Stimulated activated effector memory CD8-positive, alpha-beta T cell treated with anti-CD3 and anti-CD28 coated beads, Interleukin-12 subunit alpha, Interleukin-12 subunit beta, amount 100 ng/mL, for 72 hours (primary cell): Measurements from ENCODE around the gene VIM.

Experiments
- ATAC-seq: fragments of 150-1000 bp; cut with Tn5 transposase; 2 replicates; pipeline ENCODE4 v1.10.0; 2021
- DNase-seq, 2 donors: peaks; one replicate each; pipeline ENCODE4 v3.0.0; 2021 to 2022; ENCODE audit warnings: low spot score in 2 of 2
- H3K27ac Mint-ChIP-seq: one replicate; pipeline ENCODE4 v1.8.0; 2022; ENCODE audit warnings: mild to moderate bottlenecking, mixed read lengths
- H3K36me3 Mint-ChIP-seq: one replicate; pipeline ENCODE4 v1.8.0; 2022; ENCODE audit warnings: mild to moderate bottlenecking, mixed read lengths
- H3K4me1 Mint-ChIP-seq: one replicate; pipeline ENCODE4 v1.8.0; 2022; ENCODE audit warnings: mixed read lengths
- H3K4me3 Mint-ChIP-seq: one replicate; pipeline ENCODE4 v1.8.0; 2022; ENCODE audit warnings: mild to moderate bottlenecking, mixed read lengths
- H3K9me3 Mint-ChIP-seq: one replicate; pipeline ENCODE4 v1.8.0; 2022; ENCODE audit warnings: mixed read lengths

The VIM gene

DNA sequence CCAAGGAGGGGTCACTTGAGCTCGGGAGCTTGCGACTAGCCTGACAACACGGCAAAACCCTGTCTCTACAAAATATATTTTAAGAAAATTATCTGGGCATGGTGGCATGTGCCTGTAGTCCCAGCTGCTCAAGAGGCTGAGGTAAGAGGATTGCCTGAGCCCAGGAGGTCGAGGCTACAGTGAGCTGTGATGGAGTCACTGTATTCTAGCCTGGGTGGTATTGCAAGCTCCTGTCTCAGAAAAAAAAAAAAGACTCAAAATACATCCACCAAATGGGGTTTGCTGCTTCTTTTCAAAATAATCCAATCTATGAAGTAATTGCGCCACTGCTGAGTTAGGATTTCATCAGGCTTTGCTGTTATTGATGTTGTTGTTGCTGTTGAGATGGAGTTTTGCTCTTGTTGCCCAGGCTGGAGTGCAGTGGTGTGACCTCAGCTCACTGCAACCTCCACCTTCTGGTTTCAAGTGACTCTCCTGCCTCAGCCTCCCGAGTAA, 11.1 kb upstream of the VIM start:
- Mint-ChIP-seq H3K4me3 (peak overlapping the region; percentile 58), H3K9me3 (no peaks in the 10 kb centered on the region), H3K4me1 (peaks cover 47% of the 10 kb centered on the region), H3K36me3 (no peaks in the 10 kb centered on the region), H3K27ac (peak overlapping the region; percentile 99)
- ATAC-seq (no peak), DNase-seq (peak in 1 of 2 donors; percentile 63)

DNA sequence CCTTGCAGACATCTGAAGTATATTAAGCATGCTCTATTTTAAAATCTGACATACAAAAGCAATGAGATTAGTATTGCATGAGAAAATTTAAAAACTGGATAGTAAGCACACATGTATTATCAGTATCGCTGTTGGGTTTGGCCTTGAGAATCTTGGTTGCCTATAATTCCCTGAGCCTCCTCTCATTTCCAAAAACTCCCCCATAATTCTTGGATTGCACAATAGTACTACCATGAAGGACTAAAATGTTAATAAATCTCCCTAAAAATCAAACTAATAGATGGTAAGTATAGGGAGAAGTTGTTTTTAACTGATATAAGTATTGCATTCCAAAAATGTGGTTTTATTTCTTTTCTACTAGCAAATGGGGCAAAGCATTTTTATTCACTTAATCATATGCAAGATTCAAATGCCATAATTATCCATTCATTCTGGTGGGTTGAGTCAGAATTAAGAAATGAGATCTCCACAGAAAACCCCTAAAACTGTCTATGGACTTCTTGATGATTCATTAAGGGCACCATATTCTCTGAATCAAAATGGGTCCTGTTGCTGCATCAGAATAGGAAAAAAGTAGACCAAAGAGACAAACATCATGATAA, 10.3 kb upstream of the VIM start:
- peak; percentile 68 for ATAC-seq

DNA sequence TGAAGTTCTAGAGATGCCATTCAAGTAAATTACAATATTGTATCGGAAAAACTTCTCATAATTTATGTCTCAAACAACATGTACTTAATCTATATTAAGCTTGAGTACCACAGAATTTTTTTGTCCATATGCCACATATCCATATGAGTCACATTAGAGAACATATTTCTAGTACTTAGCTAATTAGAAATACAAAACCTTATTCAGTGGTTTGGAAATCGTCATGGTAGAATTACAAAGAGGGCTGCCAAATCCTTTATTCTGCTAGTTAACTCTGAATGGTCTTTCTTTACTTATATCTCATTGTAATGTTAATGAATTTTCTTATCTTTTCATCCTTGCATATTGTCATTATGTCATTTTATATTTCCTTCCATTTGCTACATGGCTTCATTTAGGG, 9.0 kb upstream of the VIM start:
- H3K4me1 Mint-ChIP-seq, result peaks cover 46% of the 10 kb centered on the region
- DNase-seq (no peak), ATAC-seq (no peak)
- no peaks in the 10 kb centered on the region for H3K36me3 Mint-ChIP-seq
- no peak overlapping the region for H3K4me3 Mint-ChIP-seq
- H3K9me3 Mint-ChIP-seq, result no peaks in the 10 kb centered on the region
- H3K27ac Mint-ChIP-seq, result no peak overlapping the region

More for the DNA sequence above, 10.3 kb upstream of the VIM start:
- Mint-ChIP-seq H3K27ac (peak overlapping the region; percentile 99), H3K9me3 (no peaks in the 10 kb centered on the region), H3K36me3 (no peaks in the 10 kb centered on the region), H3K4me3 (peak overlapping the region; percentile 25), H3K4me1 (peaks cover 49% of the 10 kb centered on the region)
- DNase-seq, result no peak

GRCh38 chr10:17220652-17221100, 7.4 kb upstream of the VIM start:
- no peak overlapping the region for H3K4me3 Mint-ChIP-seq
- H3K4me1 Mint-ChIP-seq, result peaks cover 46% of the 10 kb centered on the region
- peak overlapping the region; percentile 20 for H3K27ac Mint-ChIP-seq

GRCh38 chr10:17222329-17222728, 5.7 kb upstream of the VIM start:
- ATAC-seq, result no peak
- H3K36me3 Mint-ChIP-seq, result no peaks in the 10 kb centered on the region
- H3K4me1 Mint-ChIP-seq, result peaks cover 50% of the 10 kb centered on the region
- no peak overlapping the region for H3K27ac Mint-ChIP-seq
- H3K4me3 Mint-ChIP-seq, result no peak overlapping the region
- no peaks in the 10 kb centered on the region for H3K9me3 Mint-ChIP-seq
- DNase-seq, result no peak

More at GRCh38 chr10:17220652-17221100, 7.4 kb upstream of the VIM start:
- Mint-ChIP-seq H3K36me3 (no peaks in the 10 kb centered on the region), H3K9me3 (no peaks in the 10 kb centered on the region)
- ATAC-seq (no peak), DNase-seq (no peak)

DNA sequence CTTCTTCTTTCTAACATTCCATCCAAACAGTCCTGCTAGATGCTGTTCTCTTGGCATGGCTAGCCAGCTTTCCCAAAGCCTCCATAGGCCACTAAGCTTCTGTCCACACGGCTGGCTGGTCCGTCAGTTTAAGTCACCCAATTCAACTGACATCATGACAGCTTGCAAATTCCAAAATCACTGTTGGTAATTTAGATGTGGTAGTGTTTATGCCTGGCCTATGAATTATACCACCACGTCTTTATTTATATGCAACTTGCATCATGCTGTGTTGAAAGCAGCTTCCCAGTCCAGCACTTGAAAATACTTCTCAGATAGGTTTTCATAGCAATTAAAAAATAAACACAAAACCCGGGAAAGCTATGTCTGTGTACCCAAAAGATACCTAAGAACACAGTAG, 2.2 kb upstream of the VIM start:
- no peak for DNase-seq
- ATAC-seq, result no peak
- H3K27ac Mint-ChIP-seq, result peak overlapping the region; percentile 98
- H3K36me3 Mint-ChIP-seq, result peaks cover 34% of the 10 kb centered on the region
- no peak overlapping the region for H3K4me3 Mint-ChIP-seq
- H3K9me3 Mint-ChIP-seq, result no peaks in the 10 kb centered on the region
- H3K4me1 Mint-ChIP-seq, result peaks cover 42% of the 10 kb centered on the region

DNA sequence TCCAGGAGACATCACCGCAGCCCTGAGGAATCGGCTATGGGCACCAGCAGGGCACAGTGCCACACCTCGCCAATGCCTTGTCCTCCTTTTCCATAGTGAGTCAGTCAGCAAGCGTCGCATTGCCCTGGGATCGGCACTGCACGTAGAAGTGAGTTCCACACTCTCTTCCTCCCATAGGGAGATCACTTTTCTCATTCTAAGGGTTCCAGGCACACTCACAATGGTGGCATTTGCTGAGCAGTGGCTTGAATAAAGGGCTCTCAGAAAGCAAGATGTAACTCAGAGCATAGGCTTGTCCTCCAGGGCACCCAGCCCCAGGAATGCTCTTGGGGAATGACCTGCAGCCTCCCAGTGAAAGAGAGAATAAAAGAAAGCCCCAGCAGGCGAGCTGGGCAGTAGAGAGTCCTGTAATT, 1.1 kb upstream of the VIM start:
- no peak for ATAC-seq
- Mint-ChIP-seq H3K4me1 (peaks cover 43% of the 10 kb centered on the region), H3K4me3 (peak overlapping the region; percentile 84), H3K27ac (peak overlapping the region; percentile 98), H3K9me3 (no peaks in the 10 kb centered on the region), H3K36me3 (peaks cover 45% of the 10 kb centered on the region)
- no peak for DNase-seq

GRCh38 chr10:17227367-17228090, 512 bp upstream of the VIM start:
- peak overlapping the region; percentile 84 for H3K4me3 Mint-ChIP-seq
- H3K36me3 Mint-ChIP-seq, result peaks cover 52% of the 10 kb centered on the region
- H3K27ac Mint-ChIP-seq, result peak overlapping the region; percentile 98
- no peaks in the 10 kb centered on the region for H3K9me3 Mint-ChIP-seq
- DNase-seq (peak in 1 of 2 donors; percentile 78), ATAC-seq (peak; percentile 42)
- peaks cover 43% of the 10 kb centered on the region for H3K4me1 Mint-ChIP-seq

DNA sequence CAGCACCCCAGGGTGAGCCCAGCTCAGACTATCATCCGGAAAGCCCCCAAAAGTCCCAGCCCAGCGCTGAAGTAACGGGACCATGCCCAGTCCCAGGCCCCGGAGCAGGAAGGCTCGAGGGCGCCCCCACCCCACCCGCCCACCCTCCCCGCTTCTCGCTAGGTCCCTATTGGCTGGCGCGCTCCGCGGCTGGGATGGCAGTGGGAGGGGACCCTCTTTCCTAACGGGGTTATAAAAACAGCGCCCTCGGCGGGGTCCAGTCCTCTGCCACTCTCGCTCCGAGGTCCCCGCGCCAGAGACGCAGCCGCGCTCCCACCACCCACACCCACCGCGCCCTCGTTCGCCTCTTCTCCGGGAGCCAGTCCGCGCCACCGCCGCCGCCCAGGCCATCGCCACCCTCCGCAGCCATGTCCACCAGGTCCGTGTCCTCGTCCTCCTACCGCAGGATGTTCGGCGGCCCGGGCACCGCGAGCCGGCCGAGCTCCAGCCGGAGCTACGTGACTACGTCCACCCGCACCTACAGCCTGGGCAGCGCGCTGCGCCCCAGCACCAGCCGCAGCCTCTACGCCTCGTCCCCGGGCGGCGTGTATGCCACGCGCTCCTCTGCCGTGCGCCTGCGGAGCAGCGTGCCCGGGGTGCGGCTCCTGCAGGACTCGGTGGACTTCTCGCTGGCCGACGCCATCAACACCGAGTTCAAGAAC, 1.1 kb downstream of the VIM start:
- no peaks in the 10 kb centered on the region for H3K9me3 Mint-ChIP-seq
- ATAC-seq (peak; percentile 53), DNase-seq (peak in 1 of 2 donors; percentile 65)
- peaks cover 46% of the 10 kb centered on the region for H3K4me1 Mint-ChIP-seq
- H3K36me3 Mint-ChIP-seq, result peaks cover 68% of the 10 kb centered on the region
- H3K4me3 Mint-ChIP-seq, result peak overlapping the region; percentile 84
- H3K27ac Mint-ChIP-seq, result peak overlapping the region; percentile 98

DNA sequence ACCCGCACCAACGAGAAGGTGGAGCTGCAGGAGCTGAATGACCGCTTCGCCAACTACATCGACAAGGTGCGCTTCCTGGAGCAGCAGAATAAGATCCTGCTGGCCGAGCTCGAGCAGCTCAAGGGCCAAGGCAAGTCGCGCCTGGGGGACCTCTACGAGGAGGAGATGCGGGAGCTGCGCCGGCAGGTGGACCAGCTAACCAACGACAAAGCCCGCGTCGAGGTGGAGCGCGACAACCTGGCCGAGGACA, 1.6 kb downstream of the VIM start:
- Mint-ChIP-seq H3K36me3 (peaks cover 73% of the 10 kb centered on the region), H3K4me3 (peak overlapping the region; percentile 84), H3K4me1 (peaks cover 51% of the 10 kb centered on the region), H3K9me3 (no peaks in the 10 kb centered on the region), H3K27ac (peak overlapping the region; percentile 98)
- no peak for ATAC-seq
- DNase-seq, result peak in 1 of 2 donors; percentile 60

DNA sequence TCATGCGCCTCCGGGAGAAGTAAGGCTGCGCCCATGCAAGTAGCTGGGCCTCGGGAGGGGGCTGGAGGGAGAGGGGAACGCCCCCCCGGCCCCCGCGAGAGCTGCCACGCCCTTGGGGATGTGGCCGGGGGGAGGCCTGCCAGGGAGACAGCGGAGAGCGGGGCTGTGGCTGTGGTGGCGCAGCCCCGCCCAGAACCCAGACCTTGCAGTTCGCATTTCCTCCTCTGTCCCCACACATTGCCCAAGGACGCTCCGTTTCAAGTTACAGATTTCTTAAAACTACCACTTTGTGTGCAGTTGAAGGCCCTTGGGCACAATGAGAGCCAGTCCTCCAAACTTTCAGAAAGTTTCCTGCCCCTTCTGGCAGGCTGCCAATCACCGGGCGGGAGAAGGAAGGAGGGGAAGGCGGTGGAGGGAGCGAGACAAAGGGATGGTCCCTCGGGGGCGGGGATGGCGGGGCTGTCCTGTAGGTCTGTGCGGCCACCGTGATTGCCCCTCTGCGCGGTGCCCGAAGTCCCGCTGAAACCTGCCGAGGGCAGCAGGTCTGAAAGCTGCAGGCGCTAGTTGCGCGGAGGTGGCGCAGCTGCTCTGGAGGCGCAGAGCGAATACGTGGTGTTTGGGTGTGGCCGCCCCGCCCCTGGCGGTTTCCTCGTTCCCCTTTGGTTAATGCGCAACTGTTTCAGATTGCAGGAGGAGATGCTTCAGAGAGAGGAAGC, 2.1 kb downstream of the VIM start:
- Mint-ChIP-seq H3K36me3 (peaks cover 78% of the 10 kb centered on the region), H3K4me1 (peaks cover 52% of the 10 kb centered on the region), H3K9me3 (no peaks in the 10 kb centered on the region), H3K27ac (peak overlapping the region; percentile 98), H3K4me3 (peak overlapping the region; percentile 84)
- DNase-seq (peak; percentile 77 to 93), ATAC-seq (peak; percentile 65)

DNA sequence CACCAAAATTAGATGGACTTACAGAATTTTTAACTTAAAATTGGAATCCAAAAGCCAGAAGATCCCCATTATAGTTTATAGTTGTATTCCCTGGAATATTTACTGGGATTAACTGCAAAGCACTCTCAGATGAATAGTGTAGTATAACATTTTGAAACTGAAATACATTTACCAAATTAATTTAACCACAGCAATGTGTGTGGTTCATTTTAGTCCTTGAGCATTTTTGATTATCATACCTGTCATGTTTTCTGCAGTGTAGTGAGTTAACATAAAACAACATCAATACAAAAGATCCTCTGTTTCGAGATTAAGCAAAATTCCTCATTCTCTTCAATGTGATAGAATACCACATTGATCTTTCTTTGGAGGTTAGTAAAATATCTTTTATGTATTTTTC, 3.7 kb downstream of the VIM start:
- peaks cover 94% of the 10 kb centered on the region for H3K36me3 Mint-ChIP-seq
- ATAC-seq, result no peak
- H3K27ac Mint-ChIP-seq, result peak overlapping the region; percentile 98

DNA sequence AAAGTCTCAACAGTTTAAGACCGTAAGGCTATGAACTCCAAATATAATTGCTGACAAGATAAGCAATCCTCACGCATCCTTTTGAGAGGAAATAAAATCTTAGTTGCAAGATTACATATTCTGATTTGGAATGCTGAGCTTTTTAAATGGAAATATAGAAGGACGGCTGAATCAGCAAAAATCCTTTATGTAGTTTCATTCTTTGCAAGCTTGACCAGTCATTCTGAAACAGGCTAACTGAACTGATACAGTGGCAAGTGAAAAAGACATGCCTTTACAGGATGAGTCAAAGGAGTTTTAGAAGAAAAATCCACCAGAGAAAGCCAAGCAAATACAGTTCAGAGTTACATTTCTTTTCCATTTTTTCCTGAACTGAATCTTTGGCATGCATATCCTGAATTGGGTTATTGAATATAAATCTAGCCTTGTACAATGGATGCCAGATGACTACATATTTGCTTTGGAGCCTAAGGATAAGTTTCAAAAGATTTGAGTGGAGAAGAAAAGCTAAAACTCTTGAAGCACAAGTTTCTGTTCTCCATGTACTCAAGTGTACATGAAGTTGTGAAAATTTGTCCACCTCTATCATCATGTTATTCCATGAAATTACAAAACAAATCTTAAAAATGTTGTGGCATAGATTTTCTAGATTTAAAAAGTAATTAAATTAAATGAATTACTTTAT, 4.4 kb downstream of the VIM start:
- peak overlapping the region; percentile 84 for H3K4me3 Mint-ChIP-seq
- no peak for ATAC-seq
- H3K4me1 Mint-ChIP-seq, result peaks cover 46% of the 10 kb centered on the region
- peaks cover 100% of the 10 kb centered on the region for H3K36me3 Mint-ChIP-seq
- no peaks in the 10 kb centered on the region for H3K9me3 Mint-ChIP-seq
- peak overlapping the region; percentile 98 for H3K27ac Mint-ChIP-seq
- DNase-seq, result no peak

More for the DNA sequence above, 3.7 kb downstream of the VIM start:
- peaks cover 52% of the 10 kb centered on the region for H3K4me1 Mint-ChIP-seq
- H3K4me3 Mint-ChIP-seq, result peak overlapping the region; percentile 84
- no peaks in the 10 kb centered on the region for H3K9me3 Mint-ChIP-seq
- DNase-seq, result no peak

GRCh38 chr10:17233286-17233991, 5.4 kb downstream of the VIM start:
- no peak for ATAC-seq
- Mint-ChIP-seq H3K9me3 (no peaks in the 10 kb centered on the region), H3K4me3 (peak overlapping the region; percentile 84), H3K36me3 (peaks cover 100% of the 10 kb centered on the region), H3K4me1 (peaks cover 38% of the 10 kb centered on the region), H3K27ac (no peak overlapping the region)
- DNase-seq, result no peak
